ENCODE data around the gene PCGF6.

DNA sequence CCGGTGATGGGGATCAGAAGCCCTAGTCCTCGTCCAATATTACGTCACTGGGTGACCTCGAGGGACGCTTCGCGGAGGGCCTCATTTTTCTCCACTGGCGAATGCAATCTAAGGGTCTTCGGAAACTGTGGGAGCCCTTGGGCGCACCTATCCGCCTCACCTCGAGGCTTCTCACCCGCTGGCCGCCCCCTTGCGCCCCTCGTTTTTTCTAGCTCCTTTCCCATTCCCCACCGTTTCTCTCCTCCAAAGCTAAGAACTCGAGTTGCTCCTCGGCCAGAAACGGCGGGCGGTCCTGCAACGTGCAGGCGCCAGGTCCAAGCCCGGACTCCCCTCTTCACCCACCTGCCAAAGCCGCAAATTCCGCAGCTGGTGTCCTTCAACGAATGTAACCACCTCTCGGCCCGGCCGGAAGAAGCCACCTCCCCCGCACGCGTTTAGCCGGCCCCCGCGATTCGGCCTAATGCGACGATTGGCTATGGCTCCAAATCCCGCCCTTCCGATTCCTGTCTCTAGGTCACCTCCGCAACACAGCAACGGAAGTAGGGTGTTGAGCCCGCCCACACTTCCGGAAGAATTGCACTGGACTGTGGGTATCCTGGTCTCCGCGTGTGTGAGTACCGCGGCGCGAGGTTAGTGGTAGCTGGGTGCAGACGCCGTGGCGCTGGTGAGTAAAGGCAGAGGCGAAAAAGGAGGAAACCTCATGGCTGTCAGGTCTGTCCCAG is 45.3 kb upstream of the PCGF6 start, which contains the start of the genes ATP5MK and PDCD11:
- TF ChIP-seq TCF12 (IDR thresholded peaks at IDR 0.05; ENCODE audit: low read depth) (peak; percentile 43; the same call in 1 of the 2 replicates), EP300 (IDR thresholded peaks at IDR 0.05; ENCODE audit: borderline replicate concordance) (no peak; the same call in 1 of the 2 replicates), ZBTB7A (IDR thresholded peaks at IDR 0.05; ENCODE audit: low read depth) (0 out of 2 replicates have a peak, but pooled peaks have one; percentile 28), CEBPB (IDR thresholded peaks at IDR 0.05) (no peak), FOXM1 (IDR thresholded peaks at IDR 0.05; ENCODE audit: borderline replicate concordance, low read depth) (no peak), CREB1 (IDR thresholded peaks at IDR 0.05; ENCODE audit: low read depth) (peak; percentile 84), NFIC (IDR thresholded peaks at IDR 0.05) (no peak; the same call in 1 of the 2 replicates), YY1 (IDR thresholded peaks at IDR 0.05; ENCODE audit: low read depth) (0 out of 2 replicates have a peak, but pooled peaks have one; percentile 58), RAD21 (IDR thresholded peaks at IDR 0.05; ENCODE audit: low read depth) (no peak), TAF1 (IDR thresholded peaks at IDR 0.05; ENCODE audit: low read depth) (peak; percentile 85)
- TF ChIP-seq, protein P1, sequence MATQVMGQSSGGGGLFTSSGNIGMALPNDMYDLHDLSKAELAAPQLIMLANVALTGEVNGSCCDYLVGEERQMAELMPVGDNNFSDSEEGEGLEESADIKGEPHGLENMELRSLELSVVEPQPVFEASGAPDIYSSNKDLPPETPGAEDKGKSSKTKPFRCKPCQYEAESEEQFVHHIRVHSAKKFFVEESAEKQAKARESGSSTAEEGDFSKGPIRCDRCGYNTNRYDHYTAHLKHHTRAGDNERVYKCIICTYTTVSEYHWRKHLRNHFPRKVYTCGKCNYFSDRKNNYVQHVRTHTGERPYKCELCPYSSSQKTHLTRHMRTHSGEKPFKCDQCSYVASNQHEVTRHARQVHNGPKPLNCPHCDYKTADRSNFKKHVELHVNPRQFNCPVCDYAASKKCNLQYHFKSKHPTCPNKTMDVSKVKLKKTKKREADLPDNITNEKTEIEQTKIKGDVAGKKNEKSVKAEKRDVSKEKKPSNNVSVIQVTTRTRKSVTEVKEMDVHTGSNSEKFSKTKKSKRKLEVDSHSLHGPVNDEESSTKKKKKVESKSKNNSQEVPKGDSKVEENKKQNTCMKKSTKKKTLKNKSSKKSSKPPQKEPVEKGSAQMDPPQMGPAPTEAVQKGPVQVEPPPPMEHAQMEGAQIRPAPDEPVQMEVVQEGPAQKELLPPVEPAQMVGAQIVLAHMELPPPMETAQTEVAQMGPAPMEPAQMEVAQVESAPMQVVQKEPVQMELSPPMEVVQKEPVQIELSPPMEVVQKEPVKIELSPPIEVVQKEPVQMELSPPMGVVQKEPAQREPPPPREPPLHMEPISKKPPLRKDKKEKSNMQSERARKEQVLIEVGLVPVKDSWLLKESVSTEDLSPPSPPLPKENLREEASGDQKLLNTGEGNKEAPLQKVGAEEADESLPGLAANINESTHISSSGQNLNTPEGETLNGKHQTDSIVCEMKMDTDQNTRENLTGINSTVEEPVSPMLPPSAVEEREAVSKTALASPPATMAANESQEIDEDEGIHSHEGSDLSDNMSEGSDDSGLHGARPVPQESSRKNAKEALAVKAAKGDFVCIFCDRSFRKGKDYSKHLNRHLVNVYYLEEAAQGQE (IDR thresholded peaks at IDR 0.05; ENCODE audit: low read depth) = no peak
- TF ChIP-seq, protein P2, sequence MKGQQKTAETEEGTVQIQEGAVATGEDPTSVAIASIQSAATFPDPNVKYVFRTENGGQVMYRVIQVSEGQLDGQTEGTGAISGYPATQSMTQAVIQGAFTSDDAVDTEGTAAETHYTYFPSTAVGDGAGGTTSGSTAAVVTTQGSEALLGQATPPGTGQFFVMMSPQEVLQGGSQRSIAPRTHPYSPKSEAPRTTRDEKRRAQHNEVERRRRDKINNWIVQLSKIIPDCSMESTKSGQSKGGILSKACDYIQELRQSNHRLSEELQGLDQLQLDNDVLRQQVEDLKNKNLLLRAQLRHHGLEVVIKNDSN (IDR thresholded peaks at IDR 0.05) = no peak
- TF ChIP-seq, protein P3, sequence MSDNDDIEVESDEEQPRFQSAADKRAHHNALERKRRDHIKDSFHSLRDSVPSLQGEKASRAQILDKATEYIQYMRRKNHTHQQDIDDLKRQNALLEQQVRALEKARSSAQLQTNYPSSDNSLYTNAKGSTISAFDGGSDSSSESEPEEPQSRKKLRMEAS (IDR thresholded peaks at IDR 0.05) = peak; percentile 99

Measured in Ishikawa (cell line).